DMS153 treated with DMSO at 0.1 percent for 48 hours (cell line): ENCODE results near the gene HOTAIR.

Experiments used
- DNase-seq: peaks from one replicate; lab custom pipeline; 2025; ENCODE audit not compliant: unreplicated experiment; lab: John Stamatoyannopoulos, UW

Gene HOTAIR

DNA sequence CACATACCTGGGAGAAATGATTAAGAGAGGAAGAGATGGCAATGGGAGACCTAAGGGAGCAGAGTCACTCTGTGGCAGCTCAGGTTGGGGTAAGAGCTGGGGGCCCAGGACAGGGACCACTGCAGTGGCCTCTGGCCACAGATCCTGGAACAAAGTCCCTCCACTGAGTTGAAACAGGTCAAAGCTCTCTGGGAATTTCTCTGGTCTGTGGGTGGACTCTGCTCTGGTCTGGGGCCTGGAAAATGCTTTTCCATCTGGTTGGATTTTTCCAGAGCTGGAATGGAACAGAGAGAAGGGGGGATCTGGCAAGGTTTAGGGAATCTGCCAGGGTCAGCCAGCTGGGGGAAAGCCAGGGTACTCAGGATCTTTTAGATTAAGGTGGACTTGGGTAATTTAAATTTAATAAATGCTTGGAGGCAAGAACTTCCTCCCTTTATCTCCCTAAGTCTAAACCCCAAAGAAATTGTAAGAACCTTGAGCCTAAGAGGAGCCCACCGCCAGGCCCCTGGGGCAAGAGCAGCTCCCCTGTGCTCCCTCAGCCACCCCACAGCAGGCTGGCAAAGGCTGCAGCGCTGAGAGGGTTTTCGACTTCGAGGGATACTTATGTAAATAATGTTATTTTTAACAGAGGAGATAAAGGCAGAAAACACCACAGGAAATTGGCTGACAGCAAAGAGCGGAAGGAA is 13.9 kb upstream of the HOTAIR start:
- DNase-seq: no peak

DNA sequence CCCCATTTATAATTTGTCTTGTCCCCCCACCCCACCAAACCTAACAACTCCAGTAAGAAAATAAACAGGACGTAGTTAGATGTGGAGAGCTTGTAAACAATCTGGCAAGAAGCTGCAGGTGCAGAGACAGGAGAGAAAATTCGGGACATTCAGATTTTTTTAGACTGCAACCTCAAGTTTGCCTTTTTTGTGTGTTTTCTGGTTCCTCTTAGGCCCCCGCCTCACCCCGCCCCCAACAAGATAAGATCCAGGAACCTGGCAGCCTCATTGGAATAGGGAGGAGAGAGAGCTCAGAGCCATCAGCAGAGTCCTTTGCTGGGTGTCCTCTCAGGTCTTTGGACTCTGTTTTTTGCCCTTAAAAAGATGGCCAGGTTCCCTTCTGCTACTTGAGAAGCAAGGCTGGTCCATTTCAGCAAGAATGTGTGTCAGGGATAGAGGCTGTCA is 13.1 kb upstream of the HOTAIR start:
- no peak for DNase-seq

DNA sequence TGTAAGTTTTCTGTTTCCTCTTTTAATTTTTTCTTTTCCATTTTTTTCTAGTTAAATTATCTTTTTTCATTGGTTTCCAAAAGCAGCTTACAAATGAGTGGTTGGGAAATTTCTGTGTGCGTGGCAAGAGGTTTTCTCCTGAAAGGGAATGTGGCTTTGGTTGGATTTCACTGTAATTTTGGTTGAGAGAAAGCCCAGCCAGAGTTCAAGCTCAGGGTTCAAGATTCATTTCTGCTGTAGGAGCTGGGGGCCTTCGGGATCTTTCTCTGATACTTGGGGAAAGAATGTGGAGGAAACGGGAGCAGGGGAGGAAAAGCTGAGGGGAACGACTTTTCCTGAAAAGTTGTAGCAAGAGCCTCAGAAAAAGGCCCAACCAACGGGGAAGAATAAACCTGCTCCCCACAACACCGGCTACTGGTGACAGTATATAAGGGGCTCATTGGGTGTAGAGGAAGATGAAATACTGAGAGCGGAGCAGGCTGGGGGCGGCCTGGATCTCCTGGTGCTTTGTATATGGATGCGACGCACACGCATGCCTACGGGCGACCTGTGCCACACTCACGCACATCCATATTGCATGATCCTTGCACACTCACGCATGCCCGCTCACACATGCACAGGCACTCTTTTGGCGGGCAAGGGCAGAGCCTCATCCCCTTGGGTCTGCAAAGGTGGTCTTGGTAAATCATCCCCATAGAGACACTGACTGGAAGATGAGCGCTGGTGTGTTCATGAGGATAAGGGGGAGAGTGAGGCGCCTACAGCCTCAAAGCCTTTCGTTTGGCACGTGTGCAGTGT is 12.1 kb upstream of the HOTAIR start:
- no peak for DNase-seq

DNA sequence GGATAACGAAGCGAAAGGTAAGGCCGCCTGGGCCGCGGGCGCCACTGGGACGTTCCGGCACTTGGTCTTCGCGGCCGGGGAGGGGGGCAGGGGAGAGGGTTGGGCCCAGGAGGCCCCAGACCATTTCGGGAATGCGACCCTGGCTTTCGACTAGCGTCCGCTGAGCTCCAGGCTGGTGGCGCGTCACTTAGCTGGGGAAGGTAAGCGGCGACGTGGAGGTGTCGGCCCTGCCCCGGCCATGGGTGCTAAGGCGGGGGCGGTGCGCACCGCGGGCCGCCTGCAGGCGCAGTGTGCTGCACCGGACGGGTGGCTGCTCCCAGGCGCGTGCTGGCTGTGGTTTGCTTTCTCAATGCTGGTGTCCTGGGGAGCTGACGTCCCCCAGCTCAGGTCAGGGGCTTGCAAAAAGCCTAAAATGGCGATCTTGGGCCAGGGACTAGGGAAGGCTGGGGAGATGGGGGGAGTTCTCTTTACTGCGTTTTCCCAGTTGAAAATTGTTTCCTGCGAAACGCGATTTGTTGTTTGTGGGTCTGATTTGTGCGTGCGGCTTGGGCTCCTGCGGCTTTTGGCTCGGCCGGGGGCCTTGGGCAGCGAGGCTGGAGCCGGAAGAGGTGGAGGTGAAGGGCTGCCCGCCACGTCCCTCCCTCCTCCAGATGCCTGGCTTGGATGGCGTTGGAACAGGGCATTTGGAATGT is 11.4 kb upstream of the HOTAIR start:
- DNase-seq: no peak

DNA sequence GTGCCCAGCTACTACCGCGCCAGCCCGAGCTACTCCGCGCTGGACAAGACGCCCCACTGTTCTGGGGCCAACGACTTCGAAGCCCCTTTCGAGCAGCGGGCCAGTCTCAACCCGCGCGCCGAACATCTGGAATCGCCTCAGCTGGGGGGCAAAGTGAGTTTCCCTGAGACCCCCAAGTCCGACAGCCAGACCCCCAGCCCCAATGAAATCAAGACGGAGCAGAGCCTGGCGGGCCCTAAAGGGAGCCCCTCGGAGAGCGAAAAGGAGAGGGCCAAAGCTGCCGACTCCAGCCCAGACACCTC is 10.9 kb upstream of the HOTAIR start:
- no peak for DNase-seq

DNA sequence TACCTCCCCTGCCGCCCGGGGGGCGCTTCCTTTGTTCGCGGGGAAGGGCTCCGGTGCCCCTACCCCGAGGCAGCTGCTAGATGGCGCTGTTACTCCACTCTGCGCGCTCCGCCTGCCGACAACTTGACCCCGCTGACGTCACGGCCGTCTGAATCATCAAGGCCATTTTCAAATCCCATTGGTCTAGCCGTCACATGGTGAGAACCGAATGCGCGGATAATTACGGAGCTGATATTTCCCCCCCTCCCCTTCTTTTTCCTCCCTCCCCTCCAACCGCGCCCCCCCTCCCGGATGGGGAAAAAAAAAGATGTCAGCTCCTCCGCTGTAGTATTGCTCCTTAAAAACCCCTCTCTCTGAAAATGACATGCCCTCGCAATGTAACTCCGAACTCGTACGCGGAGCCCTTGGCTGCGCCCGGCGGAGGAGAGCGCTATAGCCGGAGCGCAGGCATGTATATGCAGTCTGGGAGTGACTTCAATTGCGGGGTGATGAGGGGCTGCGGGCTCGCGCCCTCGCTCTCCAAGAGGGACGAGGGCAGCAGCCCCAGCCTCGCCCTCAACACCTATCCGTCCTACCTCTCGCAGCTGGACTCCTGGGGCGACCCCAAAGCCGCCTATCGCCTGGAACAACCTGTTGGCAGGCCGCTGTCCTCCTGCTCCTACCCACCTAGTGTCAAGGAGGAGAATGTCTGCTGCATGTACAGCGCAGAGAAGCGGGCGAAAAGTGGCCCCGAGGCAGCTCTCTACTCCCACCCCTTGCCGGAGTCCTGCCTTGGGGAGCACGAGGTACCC is 10.3 kb upstream of the HOTAIR start, which contains the start of gene HOXC10:
TSS of gene HOXC10 (plus strand) at position 246 of the 791 bp plus-strand sequence. CDS start at position 360, 114 bp downstream.
- DNase-seq: peak; percentile 54

DNA sequence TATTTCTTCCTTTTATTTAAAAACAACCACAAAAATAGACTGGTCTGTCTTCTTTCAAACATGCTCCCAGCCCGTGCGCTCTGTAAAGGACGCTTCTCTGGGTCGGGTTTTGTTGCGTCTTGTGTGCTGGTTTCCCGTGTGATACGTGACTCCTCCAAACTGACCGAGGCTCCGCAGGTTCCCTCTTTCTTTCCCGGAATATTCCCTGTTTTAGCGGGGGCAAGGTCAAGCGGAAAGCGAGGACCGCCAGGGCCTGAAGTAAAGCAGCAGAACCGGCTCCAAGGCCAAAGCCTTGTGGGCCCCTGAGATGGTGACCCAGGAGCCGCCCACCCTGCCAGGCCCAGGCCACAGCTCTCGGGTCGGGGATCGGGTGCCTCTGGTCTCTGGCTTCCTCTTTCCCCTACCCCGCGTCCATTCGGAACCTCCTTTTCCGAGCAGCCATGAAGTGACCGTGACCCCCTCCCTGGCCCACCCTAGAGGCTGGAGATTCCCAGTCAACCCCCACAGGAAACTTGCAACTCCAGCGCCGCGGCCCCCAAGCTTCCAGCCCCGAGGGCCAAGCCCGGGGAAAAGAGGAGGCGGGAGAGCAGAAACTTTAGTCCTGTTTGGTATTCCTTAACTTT is 9.3 kb upstream of the HOTAIR start:
- no peak for DNase-seq

DNA sequence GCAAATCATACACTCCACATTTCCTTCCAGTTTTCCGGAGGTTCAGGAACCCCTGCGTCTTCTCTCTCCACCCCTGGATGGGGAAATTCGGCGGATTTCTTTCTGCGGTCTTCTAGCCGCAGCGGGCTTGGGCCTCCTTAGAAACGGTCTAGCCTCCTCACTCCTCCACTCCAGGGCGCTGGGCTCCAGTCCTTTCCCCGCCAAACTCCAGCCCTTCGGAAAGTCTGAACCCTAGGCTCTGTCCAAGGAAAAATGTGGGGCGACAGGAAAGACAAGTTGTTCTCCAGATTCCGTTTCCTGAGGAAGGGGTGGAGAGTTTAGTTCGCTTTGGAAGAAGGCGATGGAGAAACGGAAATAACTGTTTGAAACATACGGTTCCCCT is 8.8 kb upstream of the HOTAIR start:
- no peak for DNase-seq

DNA sequence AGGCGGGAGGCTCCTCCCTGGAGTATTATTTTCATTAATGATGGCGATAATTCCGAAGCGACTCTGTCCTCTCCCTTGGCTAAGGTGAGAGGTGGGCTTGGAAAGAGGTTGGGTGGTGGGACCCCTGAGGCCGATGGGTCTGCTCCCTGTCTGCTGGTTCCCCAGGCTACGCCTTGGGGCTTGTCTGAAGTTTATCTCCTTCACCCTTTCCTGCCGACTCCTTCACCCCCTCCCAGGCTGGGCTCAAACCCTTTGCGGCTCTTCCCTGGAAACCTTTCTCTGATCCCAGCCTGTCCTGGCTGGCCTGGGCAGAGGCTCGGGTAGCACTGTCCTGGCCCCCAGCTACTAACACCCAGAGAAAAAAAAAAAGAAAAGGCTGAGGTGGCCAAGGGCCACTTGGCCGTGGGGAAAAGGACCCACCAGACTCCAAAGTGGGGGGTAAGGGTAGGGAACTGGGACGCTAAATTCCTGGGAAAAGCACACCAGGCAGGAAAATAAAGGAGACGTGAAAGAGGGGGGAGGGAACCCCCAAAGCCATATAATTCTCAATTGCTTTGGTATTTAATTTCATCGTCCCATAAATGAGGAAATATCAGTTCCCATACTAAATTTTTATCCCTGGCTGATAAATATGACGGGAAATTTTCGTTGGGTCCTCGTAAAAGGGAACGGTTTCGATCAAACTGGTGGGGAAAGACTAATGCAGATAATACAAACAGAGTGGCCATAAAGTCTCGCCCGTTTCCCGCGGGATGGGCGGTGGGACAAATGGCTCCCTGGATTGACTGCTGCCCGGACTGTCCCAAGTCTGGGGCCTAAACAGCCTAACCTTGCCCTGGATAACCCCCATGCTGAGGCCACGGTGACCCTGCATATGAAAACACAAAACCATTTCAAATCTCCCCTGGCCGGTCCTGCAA is 8.2 kb upstream of the HOTAIR start:
- no peak for DNase-seq

DNA sequence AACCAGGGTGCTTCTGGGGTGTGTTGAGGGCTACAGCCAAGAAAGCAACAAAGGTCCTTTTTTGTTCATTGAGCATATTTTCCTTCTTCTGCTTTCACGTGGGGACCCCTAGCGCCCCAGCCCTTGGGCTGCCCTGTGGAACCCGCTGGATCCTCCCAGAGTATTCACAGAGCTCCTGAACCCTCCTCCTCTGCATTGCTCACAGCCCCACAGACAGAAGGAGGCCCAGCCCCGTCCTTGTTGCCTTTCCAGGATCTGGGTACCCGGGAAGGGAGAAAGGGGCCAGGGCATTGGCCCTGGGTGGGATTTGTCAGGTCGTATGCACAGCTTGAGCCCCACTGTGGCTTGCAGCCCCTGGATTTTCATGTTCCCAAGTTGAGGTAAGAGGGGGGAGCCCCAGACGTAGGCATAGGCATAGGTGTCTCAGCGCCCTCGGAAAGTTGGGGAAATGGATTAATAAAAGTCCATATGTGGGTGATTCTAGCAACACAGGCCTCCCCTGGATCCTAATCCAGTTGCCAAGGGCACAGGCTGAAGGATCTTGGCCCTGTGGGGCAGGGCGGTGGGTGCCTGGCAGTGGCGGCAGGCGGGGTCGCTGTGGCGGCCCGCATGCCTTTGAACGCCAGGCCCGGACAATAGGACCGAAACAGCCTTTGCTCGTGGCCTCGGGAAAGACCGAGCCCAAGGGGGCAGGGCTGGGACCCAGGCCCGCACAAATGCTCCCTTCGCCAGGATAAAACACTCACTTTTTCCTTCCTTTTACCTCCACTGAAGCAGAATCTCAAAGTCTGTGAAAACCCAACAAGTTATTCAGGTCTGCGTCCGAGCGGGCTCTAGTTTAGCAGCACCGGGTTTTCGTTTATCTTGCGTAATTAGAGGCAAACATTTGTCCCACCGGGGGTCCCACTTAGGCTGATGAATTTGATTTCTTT is 7.1 kb upstream of the HOTAIR start:
- no peak for DNase-seq

DNA sequence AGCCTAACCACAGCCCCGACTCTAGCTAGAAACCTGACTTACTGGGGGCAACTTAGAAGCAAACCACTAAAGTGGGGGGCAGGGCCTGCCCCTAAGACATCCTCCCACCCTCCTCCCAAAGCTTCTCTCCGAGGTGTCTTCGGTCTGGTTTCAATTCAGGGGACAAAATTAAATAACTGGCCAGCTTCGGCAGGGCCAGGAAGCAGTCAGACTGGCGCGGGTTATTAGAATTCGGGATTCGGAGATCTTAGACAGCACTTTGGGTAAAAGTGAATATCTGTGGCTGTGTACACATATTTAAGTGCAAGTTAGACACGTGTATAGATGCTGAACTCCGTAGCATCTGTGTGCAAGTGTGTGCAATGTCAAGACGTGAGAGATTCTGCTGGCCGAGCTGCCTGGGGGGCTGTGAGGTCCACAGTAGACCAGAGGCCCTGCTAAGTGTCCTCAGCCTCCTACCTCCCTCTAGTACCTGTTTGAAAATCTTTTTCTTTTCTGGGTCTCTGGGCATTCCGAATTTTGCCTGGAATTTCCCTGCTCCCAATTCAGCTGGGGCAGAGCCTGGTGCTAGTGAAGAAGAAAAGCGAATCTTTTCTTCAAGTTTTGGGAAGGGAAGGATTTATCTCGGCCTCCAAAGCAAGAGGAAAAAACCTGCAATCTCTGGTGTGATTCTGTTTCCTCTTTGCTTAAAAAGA is 6.2 kb upstream of the HOTAIR start:
- DNase-seq: no peak

DNA sequence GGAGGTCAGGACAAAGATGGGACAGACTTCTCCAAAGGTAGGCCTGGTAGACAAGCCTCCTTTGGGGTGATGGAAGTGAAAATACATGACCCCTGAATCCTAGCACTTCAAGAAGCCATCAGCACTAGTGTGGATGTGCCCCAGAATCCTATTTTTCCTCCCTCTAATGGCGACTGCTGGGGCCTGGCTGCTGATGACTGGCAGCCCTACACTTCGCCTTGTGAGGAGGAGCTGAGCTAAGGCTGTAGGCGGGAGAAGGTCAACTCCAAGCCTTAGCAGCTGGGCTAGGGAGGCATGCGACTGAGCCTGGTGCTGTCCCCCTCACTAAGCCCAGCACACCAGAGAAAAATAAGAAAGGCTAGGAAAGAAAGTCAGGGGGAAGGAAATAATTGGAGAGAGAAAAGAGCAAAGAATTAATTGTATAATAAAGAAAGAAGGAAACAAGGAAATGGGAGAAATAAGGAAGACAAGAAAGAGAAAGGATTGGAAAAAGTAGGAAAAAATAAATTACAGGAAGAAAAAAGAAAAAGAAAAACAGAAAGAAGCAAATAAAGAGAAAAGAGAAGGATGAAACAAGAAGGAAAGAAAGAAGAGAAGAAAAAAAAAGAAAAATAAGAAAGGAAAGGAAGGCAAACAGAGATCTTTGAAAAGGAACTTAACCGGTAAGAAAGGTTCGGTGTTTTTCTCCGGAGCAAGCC is 5.5 kb upstream of the HOTAIR start:
- no peak for DNase-seq

DNA sequence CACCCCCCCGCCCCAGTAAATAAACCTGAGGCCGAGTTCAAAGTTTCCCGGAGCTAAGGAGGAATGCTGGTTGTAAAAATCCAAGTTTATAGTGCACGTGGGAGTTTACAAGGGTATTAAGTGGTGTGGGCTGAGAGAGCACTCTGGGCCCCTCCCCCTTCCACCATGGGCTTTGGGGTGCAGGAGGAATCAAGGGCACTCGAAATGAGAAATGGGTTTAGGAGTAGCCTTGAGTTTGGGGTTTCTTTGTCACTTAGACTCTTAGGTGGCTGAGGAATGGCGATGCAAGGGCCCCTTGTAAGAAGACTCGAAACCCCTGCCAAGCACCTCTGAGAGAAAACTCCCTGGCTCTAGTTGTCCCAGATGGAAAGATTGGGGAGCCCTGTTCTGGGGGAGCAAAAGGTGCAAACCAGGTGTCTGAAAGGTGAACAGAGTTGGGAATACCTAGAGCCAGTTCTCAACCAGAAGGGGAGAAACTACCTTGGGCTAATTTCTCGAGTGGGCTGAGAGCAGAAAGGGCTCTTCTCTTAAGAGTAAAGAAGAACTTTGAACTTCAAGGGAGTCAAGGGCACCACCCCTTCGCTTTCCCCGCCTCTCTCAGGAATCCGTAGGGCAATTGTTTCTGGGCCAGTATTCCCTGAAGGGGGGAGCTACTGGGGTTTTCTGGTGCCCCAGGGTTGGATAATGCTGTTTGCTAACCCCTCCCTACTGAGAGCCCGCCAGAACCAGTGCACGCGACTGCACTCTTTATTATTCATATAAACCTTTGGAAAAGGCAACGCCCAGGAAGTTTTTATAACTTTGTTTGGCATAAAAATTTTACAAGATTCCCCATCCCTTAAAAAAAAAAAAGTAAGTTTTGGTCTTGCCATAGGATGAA is 4.0 kb upstream of the HOTAIR start:
- no peak for DNase-seq

DNA sequence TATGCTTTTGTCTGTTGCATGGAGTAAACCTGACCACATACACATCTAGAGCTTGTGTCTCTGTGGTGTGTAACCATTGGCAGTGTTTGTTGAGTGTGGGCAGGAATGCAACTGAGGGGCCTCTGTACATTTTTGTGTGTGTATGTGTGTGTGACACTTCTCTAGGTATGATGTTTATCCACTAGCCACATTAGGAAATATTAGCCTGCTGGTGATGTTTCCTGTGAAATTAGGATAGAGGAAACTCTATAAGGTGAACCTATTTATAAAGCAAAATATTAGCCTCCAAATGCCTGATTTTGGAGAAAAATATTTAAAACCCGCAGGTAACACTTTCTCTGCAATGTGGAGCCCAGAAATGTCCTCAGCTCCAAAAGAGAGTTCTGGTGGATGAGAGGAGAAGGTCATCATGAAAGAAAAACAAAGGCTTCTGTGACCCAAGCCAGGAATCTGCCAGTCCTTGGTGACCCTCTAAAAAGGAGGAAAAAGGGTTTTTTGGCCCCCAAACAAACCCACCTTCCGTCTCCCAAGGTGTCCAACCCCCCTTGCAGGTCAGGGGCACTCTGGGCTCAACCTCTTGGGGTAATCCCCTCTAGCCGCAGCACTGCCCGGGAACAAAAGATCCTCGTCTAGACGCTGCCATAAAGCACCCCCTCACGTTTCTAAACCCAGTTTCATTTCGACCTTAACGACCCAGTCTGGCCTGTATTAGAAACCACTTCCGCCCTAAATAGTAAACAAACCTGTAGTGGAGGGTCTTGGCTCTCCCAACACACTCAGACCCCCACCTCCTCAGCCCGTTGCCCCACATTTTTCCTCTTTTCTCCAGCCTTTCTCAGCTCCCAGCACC is 3.1 kb upstream of the HOTAIR start:
- no peak for DNase-seq

DNA sequence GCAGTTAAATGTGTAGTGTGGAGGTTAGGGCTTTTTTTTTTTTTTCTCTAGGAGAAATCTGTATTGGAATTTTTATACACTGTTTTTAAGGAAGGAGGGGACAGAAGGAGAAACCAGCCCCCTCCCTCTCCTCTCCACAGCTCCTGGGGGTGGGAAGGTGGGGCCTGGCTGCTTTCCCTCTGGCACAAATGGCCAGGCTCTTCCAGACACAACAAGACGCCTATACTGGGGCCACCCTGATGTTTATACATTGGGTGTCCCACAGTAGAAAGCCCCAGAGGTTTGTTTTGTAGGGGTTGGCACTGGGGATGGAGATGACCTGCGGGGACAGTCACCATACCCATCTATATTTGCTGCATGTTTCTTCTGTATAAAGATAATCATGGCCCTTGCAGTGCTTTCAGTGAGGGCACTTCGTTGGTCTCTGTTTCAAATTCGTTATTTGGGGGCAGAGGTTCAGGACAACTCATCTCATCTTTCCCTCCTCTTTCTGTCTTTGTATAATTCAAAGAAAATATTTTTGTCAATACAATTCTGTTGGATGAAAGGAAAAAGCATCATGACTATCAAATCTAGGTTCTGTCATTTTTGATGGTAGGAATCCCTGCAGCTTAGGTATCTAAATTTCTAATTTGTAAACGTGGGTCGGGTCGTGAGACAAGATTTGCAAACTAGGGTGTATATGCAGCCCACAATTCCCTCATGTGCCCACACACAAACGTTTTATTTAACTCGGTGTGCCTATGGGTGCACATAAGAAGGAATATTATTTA is 2.3 kb upstream of the HOTAIR start:
- DNase-seq: no peak
